Spinal cord (tissue), 10 donors: ENCODE data around the gene RANBP9. TPM values are rescaled to one million over a fixed set of nuclear protein-coding genes. Genes with fewer than 3 reads are reported as not detected.

ENCODE experiments used
- DNase-seq, 6 donors: peaks; one replicate each; pipeline versions ENCODE4 v3.0.0 to v3.0.0-alpha.2; 2013 to 2015; ENCODE audit warnings: low spot score in 6 of 6, low read depth in 4 of 6
- H3K27ac ChIP-seq: one replicate; pipeline ENCODE4 v1.5.1; 2013; ENCODE audit warnings: low read depth, low read length, control low read depth
- H3K27me3 ChIP-seq: one replicate; pipeline ENCODE4 v1.6.1; 2013; ENCODE audit warnings: low read length; ENCODE audit not compliant: control insufficient read depth, insufficient read depth
- H3K36me3 ChIP-seq: one replicate; pipeline ENCODE4 v1.6.1; 2013; ENCODE audit warnings: low read length; ENCODE audit not compliant: control insufficient read depth, insufficient read depth
- H3K4me1 ChIP-seq: one replicate; pipeline ENCODE4 v1.6.1; 2013; ENCODE audit warnings: low read length; ENCODE audit not compliant: control insufficient read depth, insufficient read depth
- H3K4me3 ChIP-seq: one replicate; pipeline ENCODE4 v1.5.1; 2013; ENCODE audit warnings: low read depth, low read length, control low read depth
- H3K9me3 ChIP-seq: one replicate; pipeline ENCODE4 v1.6.1; 2013; ENCODE audit warnings: low read length; ENCODE audit not compliant: control insufficient read depth, insufficient read depth
- WGBS: methylation state at CpG from one replicate; pipeline ENCODE4 v1.1.5; 2013; ENCODE audit warnings: missing lambda C conversion rate; ENCODE audit not compliant: insufficient coverage; 5-methylcytosine and 5-hydroxymethylcytosine counted together
- polyA plus RNA-seq, 2 donors: library from polyadenylated mRNA; unstranded; fragments of 120-200 nt; gene quantifications; one replicate each; pipeline ENCODE4 v1.2.1, GENCODE V29; 2013; ENCODE audit not compliant: insufficient read length in 2 of 2
- total RNA-seq, 2 donors: library from RNA; depleted of rRNA in 1 of 2; stranded (reverse); fragments of 120-200 nt in 1 of 2; fragments of >200 nt in 1 of 2; gene quantifications; one replicate each; pipeline versions ENCODE4 v1.2.3 to v1.2.4, GENCODE V29; 2013 to 2014
- donor health status: healthy.

Gene RANBP9
- total and polyA plus RNA-seq, 4 donors: 34.8 to 59.8 (median 56.1) TPM

- H3K27ac ChIP-seq: no peak overlapping the region
- no peaks in the 10 kb centered on the region for H3K9me3 ChIP-seq
- H3K4me3 ChIP-seq: no peak overlapping the region
- 12% methylated on average over 9 of the region's 17 CpGs for WGBS
- no peaks in the 10 kb centered on the region for H3K4me1 ChIP-seq
- H3K36me3 ChIP-seq: no peaks in the 10 kb centered on the region
- no peaks in the 10 kb centered on the region for H3K27me3 ChIP-seq
- DNase-seq: peak in 3 of 6 donors; percentile 29 to 84 (median 74)
Observed at GRCh38 chr6:13733178-13733887, 21.7 kb upstream of the RANBP9 start.

GRCh38 chr6:13730704-13731103, 19.1 kb upstream of the RANBP9 start:
- Histone ChIP-seq H3K4me1 (no peaks in the 10 kb centered on the region), H3K27me3 (no peaks in the 10 kb centered on the region), H3K9me3 (no peaks in the 10 kb centered on the region), H3K4me3 (no peak overlapping the region), H3K27ac (no peak overlapping the region), H3K36me3 (no peaks in the 10 kb centered on the region)
- WGBS: 83% methylated on average over 3 of the region's 7 CpGs
- no peak for DNase-seq

- H3K9me3 ChIP-seq: no peaks in the 10 kb centered on the region
- H3K27ac ChIP-seq: no peak overlapping the region
- no peaks in the 10 kb centered on the region for H3K36me3 ChIP-seq
- no peak for DNase-seq
- no peaks in the 10 kb centered on the region for H3K27me3 ChIP-seq
- H3K4me1 ChIP-seq: no peaks in the 10 kb centered on the region
- no peak overlapping the region for H3K4me3 ChIP-seq
- WGBS: no CpG with 5 or more reads among the region's 2 CpGs
Observed at GRCh38 chr6:13729891-13730290, 18.3 kb upstream of the RANBP9 start.

- 92% methylated on average over 2 of the region's 2 CpGs for WGBS
- no peak overlapping the region for H3K4me3 ChIP-seq
- DNase-seq: no peak
- no peaks in the 10 kb centered on the region for H3K27me3 ChIP-seq
- H3K27ac ChIP-seq: no peak overlapping the region
- no peaks in the 10 kb centered on the region for H3K9me3 ChIP-seq
- H3K4me1 ChIP-seq: no peaks in the 10 kb centered on the region
- H3K36me3 ChIP-seq: no peaks in the 10 kb centered on the region
Observed at GRCh38 chr6:13725570-13725969, 13.9 kb upstream of the RANBP9 start.

GRCh38 chr6:13725052-13725451, 13.4 kb upstream of the RANBP9 start:
- no peaks in the 10 kb centered on the region for H3K4me1 ChIP-seq
- WGBS: 100% methylated on average over 1 of the region's 3 CpGs

GRCh38 chr6:13724182-13724581, 12.5 kb upstream of the RANBP9 start:
- 84% methylated on average over 4 of the region's 4 CpGs for WGBS
- no peaks in the 10 kb centered on the region for H3K4me1 ChIP-seq
- H3K9me3 ChIP-seq: no peaks in the 10 kb centered on the region
- no peak overlapping the region for H3K4me3 ChIP-seq
- no peaks in the 10 kb centered on the region for H3K27me3 ChIP-seq
- H3K36me3 ChIP-seq: no peaks in the 10 kb centered on the region
- H3K27ac ChIP-seq: no peak overlapping the region
- DNase-seq: no peak

More at GRCh38 chr6:13725052-13725451, 13.4 kb upstream of the RANBP9 start:
- Histone ChIP-seq H3K27ac (no peak overlapping the region), H3K36me3 (no peaks in the 10 kb centered on the region), H3K9me3 (no peaks in the 10 kb centered on the region), H3K27me3 (no peaks in the 10 kb centered on the region), H3K4me3 (no peak overlapping the region)
- DNase-seq: no peak

GRCh38 chr6:13722880-13723279, 11.2 kb upstream of the RANBP9 start:
- Histone ChIP-seq H3K27ac (no peak overlapping the region), H3K36me3 (no peaks in the 10 kb centered on the region), H3K27me3 (no peaks in the 10 kb centered on the region), H3K9me3 (no peaks in the 10 kb centered on the region), H3K4me1 (no peaks in the 10 kb centered on the region), H3K4me3 (no peak overlapping the region)
- DNase-seq: no peak
- 95% methylated on average over 4 of the region's 5 CpGs for WGBS

GRCh38 chr6:13718123-13718458, 6.5 kb upstream of the RANBP9 start:
- H3K9me3 ChIP-seq: peaks cover 1% of the 10 kb centered on the region
- no peaks in the 10 kb centered on the region for H3K4me1 ChIP-seq
- no peak overlapping the region for H3K4me3 ChIP-seq
- no peaks in the 10 kb centered on the region for H3K27me3 ChIP-seq
- no peaks in the 10 kb centered on the region for H3K36me3 ChIP-seq
- DNase-seq: no peak
- WGBS: 93% methylated on average over 3 of the region's 5 CpGs
- H3K27ac ChIP-seq: no peak overlapping the region

- no peaks in the 10 kb centered on the region for H3K4me1 ChIP-seq
- WGBS: 93% methylated on average over 22 of the region's 22 CpGs
- no peaks in the 10 kb centered on the region for H3K27me3 ChIP-seq
- no peak overlapping the region for H3K4me3 ChIP-seq
- H3K27ac ChIP-seq: no peak overlapping the region
- H3K9me3 ChIP-seq: peaks cover 1% of the 10 kb centered on the region
- no peaks in the 10 kb centered on the region for H3K36me3 ChIP-seq
- no peak for DNase-seq
Observed at GRCh38 chr6:13716955-13717295, 5.3 kb upstream of the RANBP9 start.

GRCh38 chr6:13716225-13716954, 4.8 kb upstream of the RANBP9 start:
- H3K4me1 ChIP-seq: no peaks in the 10 kb centered on the region
- no peaks in the 10 kb centered on the region for H3K36me3 ChIP-seq
- 98% methylated on average over 39 of the region's 39 CpGs for WGBS
- H3K4me3 ChIP-seq: no peak overlapping the region
- no peak overlapping the region for H3K27ac ChIP-seq
- peaks cover 1% of the 10 kb centered on the region for H3K9me3 ChIP-seq
- no peaks in the 10 kb centered on the region for H3K27me3 ChIP-seq
- DNase-seq: no peak
